Muscle layer of duodenum (tissue), 2 donors: ENCODE results near the gene MLST8.

Source experiments
- H3K27ac ChIP-seq: one replicate; pipeline ENCODE4 v1.7.0; 2013; ENCODE audit warnings: mild to moderate bottlenecking, low read length
- H3K27me3 ChIP-seq: one replicate; pipeline ENCODE4 v1.7.0; 2013; ENCODE audit warnings: low read depth, mild to moderate bottlenecking, control low read depth, low read length
- H3K36me3 ChIP-seq, 2 donors: one replicate each; pipeline ENCODE4 v1.7.0; 2013; ENCODE audit warnings: low read length in 2 of 2, control low read depth in 1 of 2, mild to moderate bottlenecking in 1 of 2; ENCODE audit not compliant: insufficient read depth in 2 of 2, control insufficient read depth in 1 of 2
- H3K4me1 ChIP-seq, 2 donors: one replicate each; pipeline ENCODE4 v1.7.0; 2013; ENCODE audit warnings: low read length in 2 of 2, mild to moderate bottlenecking in 2 of 2, control low read depth in 1 of 2, moderate library complexity in 1 of 2; ENCODE audit not compliant: insufficient read depth in 2 of 2, control insufficient read depth in 1 of 2
- H3K4me3 ChIP-seq, 2 donors: one replicate each; pipeline ENCODE4 v1.7.0; 2013; ENCODE audit warnings: low read length in 2 of 2, low read depth in 1 of 2, mild to moderate bottlenecking in 1 of 2
- H3K9me3 ChIP-seq, 2 donors: one replicate each; pipeline ENCODE4 v1.7.0; 2013; ENCODE audit warnings: low read length in 2 of 2, control low read depth in 1 of 2, mild to moderate bottlenecking in 1 of 2; ENCODE audit not compliant: control insufficient read depth in 1 of 2
- donor health status: healthy.

The MLST8 gene

DNA sequence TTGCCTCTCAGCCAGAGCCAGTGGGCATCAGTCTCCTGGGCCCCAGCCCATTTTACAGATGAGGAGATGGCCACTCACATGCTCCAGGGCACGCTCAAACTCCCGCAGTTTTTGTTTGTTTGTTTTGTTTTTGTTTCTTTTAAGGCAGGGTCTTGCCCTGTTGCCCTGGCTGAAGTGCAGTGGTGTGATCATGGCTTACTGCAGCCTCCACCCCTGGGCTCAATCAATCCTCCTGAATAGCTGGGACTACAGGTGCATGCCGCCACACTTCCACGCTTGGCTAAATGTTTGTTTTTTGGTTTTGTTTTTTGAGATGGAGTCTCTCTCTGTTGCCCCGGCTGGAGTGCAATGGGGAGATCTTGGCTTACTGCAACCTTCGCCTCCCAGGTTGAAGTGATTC, 21.7 kb downstream of the MLST8 start:
- H3K36me3 ChIP-seq: peaks cover 24 to 46% of the 10 kb centered on the region in 2 donors
- no peaks in the 10 kb centered on the region for H3K9me3 ChIP-seq
- peaks cover 0 to 21% of the 10 kb centered on the region in 2 donors for H3K4me1 ChIP-seq
- H3K27ac ChIP-seq: no peak overlapping the region
- no peaks in the 10 kb centered on the region for H3K27me3 ChIP-seq
- no peak overlapping the region for H3K4me3 ChIP-seq

DNA sequence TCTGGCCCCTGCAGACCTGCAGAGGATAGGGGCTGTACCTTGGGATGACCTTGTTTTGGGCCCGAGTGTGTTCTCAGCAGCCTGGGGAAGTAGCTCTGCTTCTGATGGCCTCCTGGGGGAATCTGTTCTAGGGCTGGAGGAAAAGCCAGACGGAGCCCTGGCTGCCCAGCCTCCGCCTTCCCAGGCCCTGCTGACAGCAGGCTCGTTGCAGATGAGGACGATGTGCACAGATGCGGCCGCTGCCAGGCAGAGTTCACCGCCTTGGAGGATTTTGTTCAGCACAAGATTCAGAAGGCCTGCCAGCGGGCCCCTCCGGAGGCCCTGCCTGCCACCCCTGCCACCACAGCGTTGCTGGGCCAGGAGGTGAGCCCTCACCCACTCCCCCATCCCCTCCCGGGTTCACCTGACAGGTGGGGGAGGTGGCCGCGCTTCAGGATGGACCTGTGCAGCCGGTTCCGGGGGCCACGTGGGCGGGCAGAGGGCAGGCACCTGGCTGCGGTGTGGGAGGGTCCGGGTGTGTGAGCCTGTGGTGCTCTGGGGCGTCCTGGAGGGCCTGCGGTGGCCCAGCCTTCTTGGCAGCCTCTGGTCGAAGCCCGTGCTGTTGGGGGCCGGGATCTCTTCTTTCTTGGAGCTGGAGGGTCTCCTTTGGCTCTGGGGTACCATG, 23.0 kb downstream of the MLST8 start:
- peaks cover 0 to 21% of the 10 kb centered on the region in 2 donors for H3K4me1 ChIP-seq
- peaks cover 24 to 59% of the 10 kb centered on the region in 2 donors for H3K36me3 ChIP-seq
- no peak overlapping the region for H3K4me3 ChIP-seq
- H3K9me3 ChIP-seq: no peaks in the 10 kb centered on the region
- no peaks in the 10 kb centered on the region for H3K27me3 ChIP-seq
- H3K27ac ChIP-seq: no peak overlapping the region

DNA sequence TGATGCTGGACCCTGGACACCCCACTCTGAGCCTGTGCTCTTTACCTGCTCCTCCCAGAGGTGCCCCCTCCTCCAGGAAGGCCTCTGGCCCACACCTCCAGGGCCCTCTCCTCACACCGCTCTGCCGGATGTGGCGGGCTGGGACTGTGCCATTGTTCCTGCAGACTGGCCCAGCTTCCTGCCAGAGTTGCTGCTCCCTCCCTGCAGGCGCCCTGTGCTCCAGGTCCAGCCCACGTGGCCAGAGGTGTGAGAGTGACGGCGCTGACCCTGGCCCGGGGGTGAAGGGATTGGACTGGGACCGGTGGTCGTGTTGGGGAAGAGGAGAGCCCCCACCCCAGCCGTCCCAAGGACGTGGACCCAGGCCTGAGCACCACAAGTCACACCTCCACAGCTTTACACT, 23.8 kb downstream of the MLST8 start:
- Histone ChIP-seq H3K27me3 (no peaks in the 10 kb centered on the region), H3K36me3 (peaks cover 29 to 67% of the 10 kb centered on the region in 2 donors), H3K4me3 (no peak overlapping the region), H3K4me1 (peaks cover 0 to 19% of the 10 kb centered on the region in 2 donors), H3K27ac (no peak overlapping the region), H3K9me3 (no peaks in the 10 kb centered on the region)

DNA sequence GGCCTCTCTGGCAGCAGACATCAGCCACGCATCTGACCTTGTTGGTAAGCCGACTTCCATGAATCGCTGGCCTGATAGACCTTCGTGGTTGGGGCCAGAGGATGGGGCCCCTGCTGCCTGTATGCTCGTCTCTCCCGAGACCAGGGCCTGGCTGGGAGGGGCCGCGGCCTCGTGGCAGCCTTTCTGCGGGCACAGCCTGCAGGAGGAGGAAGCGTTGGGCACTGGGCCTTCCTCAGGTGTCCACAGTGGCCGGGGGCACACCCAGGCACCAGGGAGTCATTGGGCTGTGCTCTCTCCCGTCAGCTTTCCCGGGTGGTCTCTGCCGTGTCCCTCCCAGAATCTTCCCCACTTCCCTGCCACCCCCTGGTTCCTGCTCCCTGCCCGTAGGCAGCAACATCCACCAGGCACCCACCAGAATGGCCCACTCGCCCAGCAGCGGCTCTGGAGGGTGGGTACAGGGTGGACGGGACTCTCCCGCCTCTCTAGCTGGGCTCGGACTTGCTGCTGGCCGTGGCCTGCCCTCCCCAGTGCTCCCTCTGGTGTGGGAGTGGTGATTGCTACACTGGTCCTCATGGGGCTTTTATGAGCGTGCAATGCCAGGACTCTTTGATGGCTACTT, 24.5 kb downstream of the MLST8 start:
- peaks cover 29 to 74% of the 10 kb centered on the region in 2 donors for H3K36me3 ChIP-seq

DNA sequence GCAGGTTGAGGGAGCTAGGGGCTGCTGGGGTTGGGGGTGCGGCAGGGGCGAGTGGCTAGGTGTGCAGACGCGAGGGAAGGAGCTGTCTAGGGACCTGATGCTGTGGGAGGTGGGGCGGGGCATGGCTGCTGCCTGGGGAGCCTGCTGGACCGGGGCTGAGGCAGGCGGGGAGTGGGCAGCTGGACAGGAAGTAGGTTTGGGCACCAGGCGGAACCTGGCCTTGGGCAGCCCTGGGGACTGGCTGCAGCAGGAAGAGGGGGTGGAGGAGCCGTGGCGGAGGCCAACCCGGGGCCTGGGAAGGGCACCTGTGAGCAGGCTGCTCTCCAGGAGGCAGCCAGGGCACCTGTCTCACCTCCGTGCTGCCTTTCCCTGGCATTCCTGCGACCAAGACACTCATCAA, 25.1 kb downstream of the MLST8 start:
- H3K27ac ChIP-seq: no peak overlapping the region
- H3K27me3 ChIP-seq: no peaks in the 10 kb centered on the region
- H3K4me1 ChIP-seq: peaks cover 0 to 6% of the 10 kb centered on the region in 2 donors
- H3K4me3 ChIP-seq: no peak overlapping the region
- no peaks in the 10 kb centered on the region for H3K9me3 ChIP-seq
- peaks cover 29 to 80% of the 10 kb centered on the region in 2 donors for H3K36me3 ChIP-seq

More for the DNA sequence above, 24.5 kb downstream of the MLST8 start:
- Histone ChIP-seq H3K27me3 (no peaks in the 10 kb centered on the region), H3K9me3 (no peaks in the 10 kb centered on the region), H3K4me3 (no peak overlapping the region), H3K27ac (no peak overlapping the region), H3K4me1 (peaks cover 0 to 12% of the 10 kb centered on the region in 2 donors)

DNA sequence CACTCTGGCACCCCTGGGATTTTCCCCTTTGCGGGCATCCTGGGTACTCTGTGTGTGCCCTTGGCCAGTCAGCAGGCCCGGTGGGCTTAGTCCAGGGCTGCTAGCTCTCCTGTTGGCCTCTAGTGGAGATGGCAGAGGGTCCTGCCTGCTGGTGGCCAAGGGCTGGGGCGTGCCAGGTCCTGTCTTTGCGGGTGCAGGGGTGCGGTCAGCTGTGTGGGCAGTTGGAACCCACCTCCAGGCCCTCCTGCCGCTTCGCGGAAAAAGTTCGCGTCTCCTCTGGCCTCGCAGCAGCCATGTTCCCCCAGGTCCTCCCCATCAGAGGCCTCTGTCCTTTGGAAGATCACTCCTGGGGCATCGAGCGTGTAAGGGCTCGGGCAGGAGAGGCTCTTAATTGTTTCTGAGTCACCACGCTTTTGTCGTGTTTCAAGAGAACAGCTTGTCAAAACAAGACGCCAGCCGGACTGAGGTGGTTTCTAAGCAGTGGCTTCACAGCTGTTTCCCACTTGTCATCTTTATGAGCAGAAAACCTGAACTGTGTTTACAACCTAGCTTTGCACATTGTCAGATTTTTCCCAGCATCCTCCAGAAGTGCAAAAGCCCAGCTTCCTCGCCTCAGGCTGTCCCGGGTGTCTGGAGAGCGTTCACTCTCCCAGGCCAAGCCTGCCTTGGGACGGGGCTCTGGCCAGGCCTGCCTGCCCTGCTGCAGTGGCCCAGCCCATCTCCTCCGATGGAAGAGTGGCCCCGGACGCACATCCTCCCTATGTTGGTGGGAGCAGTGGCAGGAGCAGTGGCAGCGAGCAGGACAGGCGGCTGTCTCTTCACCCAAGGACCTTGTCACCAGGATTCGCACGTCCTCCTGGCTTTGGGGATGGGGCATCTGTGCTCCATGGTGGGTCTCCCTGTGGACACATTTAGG, 26.0 kb downstream of the MLST8 start:
- Histone ChIP-seq H3K36me3 (peaks cover 26 to 85% of the 10 kb centered on the region in 2 donors), H3K9me3 (no peaks in the 10 kb centered on the region), H3K27me3 (no peaks in the 10 kb centered on the region), H3K4me3 (no peak overlapping the region), H3K27ac (no peak overlapping the region), H3K4me1 (peaks cover 0 to 6% of the 10 kb centered on the region in 2 donors)

DNA sequence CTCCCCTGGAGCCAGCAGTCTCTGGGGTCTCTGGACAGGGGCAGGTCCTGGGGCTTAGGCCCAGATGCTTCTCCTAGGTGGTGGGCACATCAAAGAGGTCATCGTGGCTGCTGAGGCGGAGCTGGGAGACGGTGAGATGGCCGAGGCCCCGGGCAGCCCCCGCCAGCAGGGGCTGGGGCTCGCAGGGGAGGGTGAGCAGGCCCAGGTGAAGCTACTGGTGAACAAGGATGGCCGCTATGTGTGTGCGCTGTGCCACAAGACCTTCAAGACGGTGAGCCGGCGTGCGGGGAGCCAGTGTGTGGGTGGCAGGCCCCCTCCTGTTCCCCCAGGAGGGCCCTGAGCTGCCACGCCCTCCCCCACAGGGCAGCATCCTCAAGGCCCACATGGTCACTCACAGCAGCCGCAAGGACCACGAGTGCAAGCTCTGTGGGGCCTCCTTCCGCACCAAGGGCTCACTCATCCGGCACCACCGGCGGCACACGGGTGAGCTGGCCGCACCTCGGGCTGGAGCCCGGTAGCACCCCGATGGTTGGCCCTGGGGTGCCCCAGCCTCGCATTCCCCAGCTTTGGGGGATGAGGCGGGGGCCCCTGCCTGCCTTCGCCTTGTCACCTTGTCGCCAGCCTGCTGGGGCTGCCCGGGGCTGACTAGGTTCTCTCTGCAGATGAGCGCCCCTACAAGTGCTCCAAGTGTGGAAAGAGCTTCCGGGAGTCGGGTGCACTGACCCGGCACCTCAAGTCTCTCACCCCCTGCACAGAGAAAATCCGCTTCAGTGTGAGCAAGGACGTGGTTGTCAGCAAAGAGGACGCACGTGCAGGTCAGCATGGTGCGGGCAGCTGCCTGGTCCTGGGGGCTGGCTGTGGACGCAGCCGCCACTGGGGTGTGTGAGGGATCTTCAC, 27.1 kb downstream of the MLST8 start:
- Histone ChIP-seq H3K27me3 (no peaks in the 10 kb centered on the region), H3K36me3 (peaks cover 25 to 81% of the 10 kb centered on the region in 2 donors), H3K9me3 (no peaks in the 10 kb centered on the region), H3K27ac (no peak overlapping the region), H3K4me3 (no peak overlapping the region), H3K4me1 (peaks cover 0 to 15% of the 10 kb centered on the region in 2 donors)

DNA sequence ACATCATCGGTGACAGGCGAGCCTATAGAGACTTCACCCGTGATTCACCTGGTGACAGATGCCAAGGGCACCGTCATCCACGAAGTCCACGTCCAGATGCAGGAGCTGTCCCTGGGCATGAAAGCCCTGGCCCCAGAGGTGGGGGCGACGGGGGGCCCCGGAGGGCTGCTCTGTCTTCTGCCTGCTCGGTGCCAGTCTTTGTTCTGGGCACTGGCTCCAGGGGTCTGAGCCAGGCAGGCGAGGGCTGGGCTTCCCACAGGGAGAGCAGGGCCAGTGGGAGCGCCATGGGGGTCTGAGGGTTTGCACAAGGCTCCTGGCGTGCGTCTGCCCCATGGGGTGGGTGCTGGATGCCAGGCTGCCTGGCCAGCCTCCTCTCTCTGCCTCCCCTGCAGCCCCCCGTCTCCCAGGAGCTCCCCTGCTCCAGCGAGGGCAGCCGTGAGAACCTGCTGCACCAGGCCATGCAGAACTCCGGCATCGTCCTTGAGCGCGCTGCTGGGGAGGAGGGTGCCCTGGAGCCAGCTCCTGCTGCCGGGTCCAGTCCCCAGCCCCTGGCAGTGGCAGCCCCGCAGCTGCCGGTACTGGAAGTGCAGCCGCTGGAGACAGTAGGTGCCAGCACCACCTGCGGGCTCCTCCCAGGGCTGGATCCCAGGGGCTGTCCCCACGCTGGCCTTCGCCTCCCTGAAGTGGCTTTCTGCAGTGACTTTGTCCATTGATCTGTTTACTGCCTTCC, 28.0 kb downstream of the MLST8 start:
- Histone ChIP-seq H3K36me3 (peaks cover 25 to 77% of the 10 kb centered on the region in 2 donors), H3K27ac (no peak overlapping the region), H3K9me3 (no peaks in the 10 kb centered on the region), H3K27me3 (no peaks in the 10 kb centered on the region), H3K4me3 (no peak overlapping the region), H3K4me1 (peaks cover 0 to 20% of the 10 kb centered on the region in 2 donors)

DNA sequence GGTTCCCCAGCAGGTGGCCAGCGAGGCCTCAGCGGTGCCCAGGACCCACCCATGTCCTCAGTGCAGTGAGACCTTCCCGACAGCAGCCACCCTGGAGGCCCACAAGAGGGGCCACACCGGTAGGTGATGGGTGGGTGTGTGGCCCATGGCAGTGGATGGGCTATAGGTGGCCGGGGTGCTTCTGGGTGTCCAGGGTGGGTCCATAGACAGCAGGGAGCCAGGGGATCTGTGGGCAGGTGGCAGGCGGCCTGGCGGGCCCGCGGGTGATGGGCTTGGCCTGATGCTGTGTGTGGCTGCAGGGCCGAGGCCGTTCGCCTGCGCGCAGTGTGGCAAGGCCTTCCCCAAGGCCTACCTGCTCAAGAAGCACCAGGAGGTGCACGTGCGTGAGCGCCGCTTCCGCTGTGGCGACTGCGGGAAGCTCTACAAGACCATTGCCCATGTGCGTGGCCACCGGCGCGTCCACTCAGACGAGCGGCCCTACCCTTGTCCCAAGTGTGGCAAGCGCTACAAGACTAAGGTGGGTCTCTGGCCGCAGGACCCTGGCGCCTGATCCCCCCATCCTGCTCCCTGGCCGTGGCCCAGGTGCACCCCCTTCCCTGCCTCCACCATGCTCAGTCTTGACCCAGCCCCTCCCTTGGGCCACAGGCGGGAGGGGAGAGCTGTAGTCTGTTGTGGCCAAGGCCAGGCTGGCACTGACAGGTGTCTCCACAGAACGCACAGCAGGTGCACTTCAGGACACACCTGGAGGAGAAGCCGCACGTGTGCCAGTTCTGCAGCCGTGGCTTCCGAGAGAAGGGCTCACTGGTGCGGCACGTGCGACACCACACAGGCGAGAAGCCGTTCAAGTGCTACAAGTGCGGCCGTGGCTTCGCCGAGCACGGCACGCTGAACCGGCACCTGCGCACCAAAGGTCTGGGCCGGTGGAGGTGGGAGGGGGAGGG, 28.9 kb downstream of the MLST8 start:
- H3K36me3 ChIP-seq: peaks cover 24 to 70% of the 10 kb centered on the region in 2 donors
- H3K4me1 ChIP-seq: peaks cover 0 to 20% of the 10 kb centered on the region in 2 donors
- no peaks in the 10 kb centered on the region for H3K27me3 ChIP-seq
- no peaks in the 10 kb centered on the region for H3K9me3 ChIP-seq
- no peak overlapping the region for H3K27ac ChIP-seq
- H3K4me3 ChIP-seq: no peak overlapping the region
